Activated CD4-positive, alpha-beta T cell treated with anti-CD3 and anti-CD28 coated beads, Interleukin-10, Interleukin-2, amounts not matched to agents 100 ng/mL and 50 ng/mL, durations not matched to agents 16 hours and 8 hours (primary cell): Measurements from ENCODE around the gene CADM1.

ENCODE experiments used
- DNase-seq: peaks from one replicate; pipeline ENCODE4 v3.0.0-alpha.2; 2020

CADM1 gene

DNA sequence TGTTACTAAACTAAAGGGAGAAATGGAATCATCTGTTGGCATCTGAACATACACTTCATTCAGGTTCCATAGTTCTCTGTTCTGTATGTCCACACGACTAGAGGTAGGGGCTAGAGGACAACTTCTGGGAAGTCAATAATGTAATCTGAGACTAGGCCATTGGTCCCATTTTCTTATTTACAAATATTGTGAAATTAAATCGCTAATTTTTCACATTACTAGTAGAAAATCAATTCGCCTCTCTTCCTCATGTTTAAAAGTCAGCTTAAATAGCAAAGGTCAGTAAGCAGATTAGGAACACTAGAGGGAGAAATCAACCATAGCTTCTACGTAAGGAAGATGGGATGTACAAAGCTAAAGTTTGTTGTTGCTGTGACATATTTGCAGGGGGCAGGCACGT, 59.7 kb downstream of the CADM1 start:
- DNase-seq = no peak

DNA sequence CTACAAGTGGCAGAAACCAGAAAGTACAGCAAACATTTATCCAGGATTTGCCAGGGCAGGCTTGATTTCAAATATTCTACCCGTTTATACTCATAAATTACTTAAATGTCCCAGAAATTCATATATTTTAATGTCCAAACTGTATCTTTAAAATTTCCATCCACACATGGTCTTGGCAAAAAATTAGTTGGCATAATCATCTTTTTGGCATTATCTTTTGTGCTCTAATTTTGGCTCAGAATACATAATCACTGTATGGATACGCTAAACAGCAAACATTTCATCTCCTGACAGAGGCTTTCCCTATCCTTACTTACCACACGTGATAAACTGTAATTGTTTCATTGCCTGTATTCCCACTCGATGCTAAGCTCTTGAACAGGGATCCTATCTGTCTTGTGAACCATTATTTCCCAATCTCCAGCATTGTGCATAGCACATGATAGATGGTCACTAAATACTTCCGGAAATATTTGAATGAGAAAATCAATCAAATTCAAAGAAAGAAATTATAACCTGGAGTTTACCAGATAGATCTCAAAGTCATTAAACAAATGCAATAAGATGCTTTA, 64.2 kb downstream of the CADM1 start:
- no peak for DNase-seq

DNA sequence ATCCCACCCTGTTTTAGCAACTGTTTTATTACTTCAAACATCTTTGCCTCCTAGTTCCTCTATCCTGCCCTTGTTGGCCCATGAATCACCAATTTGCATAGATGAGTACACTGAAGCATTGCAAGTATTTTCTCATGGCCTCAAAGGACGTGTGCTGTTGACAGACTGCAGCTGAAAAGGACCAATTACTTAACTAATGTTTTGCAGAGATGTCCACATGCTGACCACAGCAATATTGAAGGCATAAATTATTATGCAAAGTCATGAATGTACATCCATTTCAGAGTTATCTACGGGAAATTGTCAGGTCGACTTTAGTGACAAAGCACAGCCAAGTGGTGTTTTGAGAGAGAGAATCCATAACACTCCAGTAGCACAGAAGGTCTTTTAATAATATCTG, 64.8 kb downstream of the CADM1 start:
- DNase-seq = no peak

DNA sequence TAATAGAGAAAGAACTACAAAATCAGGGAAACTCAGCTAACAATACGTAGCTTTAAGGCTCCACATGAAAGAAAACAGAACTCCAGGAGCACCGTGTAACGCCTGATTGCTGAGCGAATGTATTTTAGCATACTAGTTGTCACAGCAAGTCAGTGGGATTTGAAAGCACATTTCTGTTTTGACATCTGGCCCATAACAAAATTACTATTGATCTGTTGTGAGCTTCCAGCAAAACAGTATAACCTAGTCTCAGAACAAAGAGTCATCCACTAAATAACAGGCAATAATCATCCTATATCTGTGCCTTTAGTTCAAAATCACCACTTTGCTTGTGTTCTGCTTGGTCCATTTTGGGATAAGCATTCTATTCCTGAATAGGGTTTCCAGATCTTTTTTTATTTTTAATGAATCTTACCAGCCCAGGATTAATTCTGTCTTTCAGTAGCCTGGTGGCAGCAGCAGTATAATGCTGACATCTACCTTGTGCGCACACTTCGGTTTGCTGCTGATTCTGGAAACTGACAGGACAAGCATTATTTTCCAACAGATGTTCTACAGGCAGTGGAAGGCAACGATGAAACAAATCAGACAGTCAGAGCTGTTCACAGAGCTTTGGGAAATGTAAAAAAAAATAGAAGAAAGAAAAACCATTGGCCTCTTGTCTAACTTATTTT, 66.2 kb downstream of the CADM1 start:
- no peak for DNase-seq

DNA sequence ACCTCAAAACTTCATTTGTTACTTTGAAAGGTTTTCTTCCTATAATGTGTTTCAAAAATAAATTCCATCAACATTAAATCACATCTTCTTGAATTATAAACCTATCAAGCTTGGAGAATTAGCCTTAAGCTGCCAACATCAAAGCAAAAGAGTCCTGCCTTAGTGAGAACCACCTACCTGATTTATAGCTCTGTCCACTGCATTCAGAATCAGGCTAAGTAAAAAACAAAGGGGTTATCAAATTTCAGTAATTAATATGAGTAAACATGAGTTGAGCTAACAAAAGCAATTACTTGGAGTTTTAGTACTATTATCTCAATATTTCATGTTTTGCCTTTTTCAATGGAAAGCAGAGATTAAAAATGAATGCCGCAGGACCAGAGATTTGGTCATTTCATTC, 73.9 kb downstream of the CADM1 start:
- no peak for DNase-seq

DNA sequence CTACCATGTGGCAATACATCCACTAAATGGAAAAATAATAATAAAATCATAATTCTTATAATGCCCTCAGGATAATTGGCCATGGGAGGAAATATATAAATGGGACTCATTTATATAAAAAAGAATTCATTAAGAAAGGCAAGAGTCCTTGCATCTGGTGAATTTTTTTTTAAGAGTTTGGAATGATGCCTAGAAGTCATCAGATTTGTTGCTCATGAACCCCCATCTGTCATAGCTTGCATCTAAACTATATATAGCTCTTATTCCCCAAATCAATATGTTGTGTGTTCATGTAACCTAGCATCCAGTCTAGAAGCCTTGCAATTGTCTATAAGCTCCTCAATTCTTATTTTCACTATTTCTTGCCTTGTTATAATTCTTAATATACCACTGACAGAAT, 75.9 kb downstream of the CADM1 start:
- no peak for DNase-seq

DNA sequence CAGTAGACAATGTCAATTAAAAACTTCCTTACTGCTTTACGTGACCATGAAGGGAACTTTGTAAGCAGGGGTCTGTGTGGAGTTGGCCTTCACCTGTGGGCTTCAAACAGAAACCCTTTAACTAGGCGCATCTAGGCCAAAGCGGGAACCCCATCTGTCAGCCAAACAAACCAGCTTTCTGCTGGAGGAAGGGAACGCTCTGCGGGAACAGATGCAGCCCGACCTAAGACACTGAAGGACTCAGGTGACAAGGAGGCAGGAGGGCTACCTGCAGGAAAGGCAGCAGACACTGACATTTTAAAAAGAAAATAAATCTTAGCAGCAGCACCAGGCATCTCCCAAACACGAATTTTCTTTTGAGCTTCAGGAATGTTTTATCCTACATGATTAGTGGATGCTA, 78.4 kb downstream of the CADM1 start:
- no peak for DNase-seq

DNA sequence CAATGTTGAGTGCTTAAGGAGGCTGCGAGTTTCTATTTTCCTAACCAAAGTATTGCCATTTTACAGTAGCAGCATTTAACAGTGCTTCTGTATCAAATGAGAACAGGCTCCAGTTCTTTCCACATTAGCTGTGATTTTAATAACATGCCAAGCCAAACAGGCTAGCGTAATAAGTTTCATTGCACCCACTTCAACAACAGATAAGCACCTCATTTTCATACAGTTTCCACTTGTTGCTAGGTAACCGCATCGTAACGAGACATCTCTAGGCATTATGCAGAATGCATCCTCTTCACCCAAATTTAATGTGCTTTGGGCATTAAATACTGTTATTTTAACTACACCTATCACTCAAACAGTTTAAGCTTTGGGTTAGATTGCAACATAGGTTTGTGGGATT, 79.0 kb downstream of the CADM1 start:
- DNase-seq = no peak

DNA sequence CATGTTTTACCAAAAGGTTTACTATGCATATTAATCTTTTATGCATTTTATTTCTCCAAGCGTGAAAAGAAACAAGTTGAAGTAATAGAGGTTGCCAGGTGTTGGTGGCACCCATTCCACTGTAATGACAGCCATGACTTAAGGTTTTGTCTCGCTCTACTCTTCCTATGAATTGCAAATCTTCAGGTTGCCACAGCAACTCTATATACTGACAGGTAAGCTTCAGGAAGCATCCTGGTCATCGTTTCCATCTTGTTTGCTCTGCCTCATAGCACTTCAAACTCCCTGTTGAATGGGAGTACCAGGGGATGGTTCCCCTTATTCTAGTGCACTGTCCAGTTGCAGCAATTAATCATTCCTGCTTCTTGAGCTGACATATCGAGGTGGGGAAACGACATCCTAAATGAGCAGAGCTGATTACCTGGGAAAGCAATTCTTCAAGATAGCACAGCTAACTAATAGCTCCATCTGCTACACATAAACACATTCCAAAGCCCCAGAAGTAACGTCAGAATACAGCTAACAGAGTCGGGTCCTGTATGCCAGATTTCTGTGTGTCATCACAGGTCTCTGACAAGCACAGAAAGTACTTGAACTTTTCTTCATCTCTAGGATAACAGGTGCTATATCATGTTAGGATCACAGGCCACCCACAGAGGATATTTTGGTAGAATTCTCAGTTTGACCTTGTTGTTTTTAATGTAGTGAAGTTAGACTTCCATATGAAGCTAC, 80.3 kb downstream of the CADM1 start:
- DNase-seq = no peak

DNA sequence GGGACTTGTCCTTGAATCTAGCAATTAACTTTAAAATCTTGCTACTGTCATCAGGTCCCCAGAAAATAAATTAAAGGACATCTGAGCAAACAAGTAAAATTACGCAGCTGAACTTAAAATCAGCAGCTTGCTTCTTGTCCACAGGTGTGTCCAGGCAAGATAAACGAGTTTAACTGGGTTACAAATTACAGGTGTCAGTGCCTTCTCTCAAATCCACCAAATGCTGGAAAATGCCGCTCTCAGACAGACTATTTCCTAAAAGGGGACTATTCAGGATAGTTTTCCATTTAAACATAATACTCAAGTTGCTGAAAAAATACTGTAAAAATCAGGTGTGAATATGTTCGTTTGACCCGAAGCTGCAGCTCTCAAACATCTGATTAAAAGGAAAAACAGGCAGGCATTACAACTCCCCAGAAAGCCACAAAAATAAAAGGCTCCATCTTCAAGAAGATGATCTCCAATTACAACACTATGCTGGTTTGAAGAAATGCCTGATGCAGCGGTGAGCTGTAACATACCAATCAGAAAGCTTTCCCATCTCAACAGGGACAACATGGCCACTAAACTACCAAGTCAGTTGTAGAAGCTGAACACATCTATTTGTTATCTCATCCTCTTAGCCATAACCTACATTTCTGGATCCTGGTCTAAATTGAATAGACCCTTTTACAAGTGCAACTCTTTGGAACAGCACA, 82.1 kb downstream of the CADM1 start:
- DNase-seq = no peak

DNA sequence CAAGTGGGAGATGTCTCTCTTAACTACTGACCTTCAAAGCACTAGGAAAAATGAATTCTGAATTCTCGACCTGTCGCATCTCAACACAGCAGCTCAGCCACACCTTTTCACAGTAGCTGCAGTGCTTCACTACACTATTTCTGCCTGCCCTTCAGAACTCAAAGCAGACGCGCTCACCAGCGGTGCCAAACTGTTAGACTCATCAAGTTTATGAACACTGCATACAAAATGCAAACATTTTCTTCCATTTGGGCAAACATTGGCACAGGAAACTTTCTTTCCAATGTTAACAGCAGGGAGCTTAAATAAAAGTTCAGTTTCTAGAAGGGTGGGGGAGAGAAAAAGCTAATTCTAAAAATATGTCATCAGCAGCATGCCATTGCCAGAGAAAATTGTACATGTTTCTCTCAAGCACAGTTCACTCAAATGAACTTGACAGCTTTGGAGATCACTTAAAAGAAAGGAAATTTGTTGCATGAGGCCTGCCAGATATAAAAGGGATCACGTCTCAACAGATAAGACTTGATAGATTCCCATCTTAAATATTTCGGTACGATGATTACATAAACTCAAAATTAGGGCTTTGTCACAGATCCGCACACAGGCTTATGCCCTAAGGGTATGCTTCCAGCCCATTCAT, 82.7 kb downstream of the CADM1 start:
- DNase-seq = no peak

DNA sequence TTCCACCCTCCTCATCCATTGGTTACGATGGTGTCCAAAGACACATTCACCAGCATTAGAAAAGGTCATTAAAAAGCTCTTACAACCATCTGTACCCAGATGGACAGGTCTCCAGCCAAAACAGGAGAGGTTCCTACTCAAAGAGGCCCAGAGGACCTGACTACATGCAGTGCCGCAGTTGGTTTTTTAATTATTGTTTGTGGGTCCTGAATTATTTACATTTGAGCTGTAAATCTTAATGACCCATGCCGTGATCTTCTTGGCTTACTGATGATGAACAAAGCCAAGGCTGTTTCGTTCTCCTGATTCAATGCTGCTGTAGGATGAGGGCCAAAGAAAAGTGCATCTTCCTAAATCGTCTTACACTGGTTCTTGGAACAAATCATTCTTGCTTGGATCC, 83.7 kb downstream of the CADM1 start:
- DNase-seq = no peak

DNA sequence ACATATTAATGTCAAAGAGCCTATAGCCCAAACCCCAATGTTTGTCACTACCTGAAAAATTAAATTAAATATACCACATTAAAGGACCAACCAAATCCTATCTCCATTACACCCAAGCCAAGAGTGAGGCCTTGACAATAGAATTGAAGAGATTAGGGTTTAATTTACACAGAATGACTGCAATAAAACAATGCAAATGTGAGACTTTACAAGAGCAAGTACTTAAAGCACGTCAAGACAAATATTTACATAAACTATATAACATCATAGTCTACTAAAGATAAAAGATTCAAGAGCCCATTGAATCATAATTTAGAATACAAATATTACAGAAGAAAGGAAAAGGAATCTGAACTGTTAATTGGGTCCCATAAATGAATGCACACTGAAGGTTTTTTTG, 85.6 kb downstream of the CADM1 start:
- no peak for DNase-seq

DNA sequence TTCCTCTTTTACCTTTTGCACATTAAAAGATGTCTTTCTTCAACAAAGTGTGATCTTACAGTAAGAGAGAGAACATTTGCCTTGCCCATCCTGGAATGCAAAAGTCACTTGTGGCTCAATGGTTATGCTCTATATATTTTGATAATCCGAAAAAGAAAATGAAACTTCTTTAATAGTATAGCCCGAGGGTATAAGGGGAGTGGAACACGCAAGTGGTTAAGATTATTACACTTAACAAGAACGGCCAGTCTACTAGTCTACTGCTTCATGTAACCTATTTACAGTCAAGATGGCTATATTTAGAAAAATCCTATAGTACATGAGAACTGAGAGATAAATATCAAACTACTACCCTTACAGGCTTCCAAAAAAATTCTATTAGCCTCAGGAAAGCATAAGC, 86.1 kb downstream of the CADM1 start:
- DNase-seq = no peak

DNA sequence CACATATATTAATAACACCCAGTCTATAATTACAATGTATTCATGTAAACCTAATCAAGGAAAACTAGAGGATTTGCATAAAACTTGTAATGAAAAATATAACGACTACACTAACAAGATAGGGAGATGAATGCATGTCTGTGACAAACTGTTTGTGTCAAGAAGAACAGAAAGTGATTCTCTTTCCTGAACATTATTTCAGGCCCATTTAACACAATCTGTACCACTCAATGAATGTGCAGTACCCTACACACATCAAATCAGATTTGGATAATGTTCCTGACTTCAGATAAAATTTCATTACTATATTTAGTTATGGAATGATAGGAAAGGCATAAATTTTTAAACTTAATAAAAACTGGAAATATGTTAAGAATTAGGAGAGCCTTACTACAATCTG, 93.1 kb downstream of the CADM1 start:
- no peak for DNase-seq

DNA sequence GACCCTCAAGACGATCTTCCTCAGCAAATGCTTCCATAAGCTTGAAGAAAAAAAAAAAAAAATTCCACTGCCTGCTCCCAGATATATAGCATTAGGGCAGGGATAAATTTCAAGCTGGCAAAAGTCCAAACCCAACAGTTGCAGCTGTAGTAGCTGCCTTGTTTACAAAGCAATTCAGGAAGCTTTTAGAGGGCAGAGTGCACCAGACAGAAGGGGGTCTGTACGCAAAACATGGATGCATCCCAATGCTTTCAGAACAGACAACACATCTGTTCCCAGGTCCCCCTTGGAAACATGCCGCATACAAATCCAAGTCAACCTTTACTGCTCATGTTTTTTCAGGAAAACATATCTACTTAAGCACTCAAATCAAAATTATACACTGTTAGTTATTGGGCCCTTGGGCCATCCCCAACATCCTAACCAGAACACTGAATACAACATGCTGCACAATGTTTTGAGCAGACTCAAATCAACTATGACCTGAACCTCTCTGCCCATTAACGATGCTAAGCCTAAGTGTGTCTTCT, 94.5 kb downstream of the CADM1 start:
- no peak for DNase-seq

DNA sequence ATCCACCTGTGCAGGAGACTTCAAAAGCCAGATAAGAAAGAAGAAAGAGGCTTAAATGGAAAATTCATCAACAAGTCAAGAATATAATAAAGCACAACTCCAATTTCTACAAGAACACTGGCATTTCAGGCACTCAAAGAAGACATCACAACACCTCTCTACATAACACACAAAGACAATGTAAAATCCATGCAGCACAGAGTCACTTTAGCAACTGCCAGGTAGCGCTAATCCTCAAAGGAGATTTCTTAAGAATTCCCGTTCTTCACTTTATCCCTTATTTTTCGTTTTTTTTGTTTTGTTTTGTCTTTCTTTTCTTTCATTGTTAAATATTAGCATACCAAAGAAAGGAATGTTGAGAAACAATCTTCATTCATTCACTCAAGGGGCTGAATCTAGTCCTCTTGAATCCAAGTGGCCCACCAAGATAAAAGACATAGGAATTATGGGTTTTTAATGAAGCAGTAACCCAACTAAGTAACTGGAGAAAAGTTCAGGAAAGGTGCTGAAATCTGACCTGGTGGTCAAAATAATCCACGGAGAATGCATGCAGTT, 95.0 kb downstream of the CADM1 start:
- DNase-seq = no peak

DNA sequence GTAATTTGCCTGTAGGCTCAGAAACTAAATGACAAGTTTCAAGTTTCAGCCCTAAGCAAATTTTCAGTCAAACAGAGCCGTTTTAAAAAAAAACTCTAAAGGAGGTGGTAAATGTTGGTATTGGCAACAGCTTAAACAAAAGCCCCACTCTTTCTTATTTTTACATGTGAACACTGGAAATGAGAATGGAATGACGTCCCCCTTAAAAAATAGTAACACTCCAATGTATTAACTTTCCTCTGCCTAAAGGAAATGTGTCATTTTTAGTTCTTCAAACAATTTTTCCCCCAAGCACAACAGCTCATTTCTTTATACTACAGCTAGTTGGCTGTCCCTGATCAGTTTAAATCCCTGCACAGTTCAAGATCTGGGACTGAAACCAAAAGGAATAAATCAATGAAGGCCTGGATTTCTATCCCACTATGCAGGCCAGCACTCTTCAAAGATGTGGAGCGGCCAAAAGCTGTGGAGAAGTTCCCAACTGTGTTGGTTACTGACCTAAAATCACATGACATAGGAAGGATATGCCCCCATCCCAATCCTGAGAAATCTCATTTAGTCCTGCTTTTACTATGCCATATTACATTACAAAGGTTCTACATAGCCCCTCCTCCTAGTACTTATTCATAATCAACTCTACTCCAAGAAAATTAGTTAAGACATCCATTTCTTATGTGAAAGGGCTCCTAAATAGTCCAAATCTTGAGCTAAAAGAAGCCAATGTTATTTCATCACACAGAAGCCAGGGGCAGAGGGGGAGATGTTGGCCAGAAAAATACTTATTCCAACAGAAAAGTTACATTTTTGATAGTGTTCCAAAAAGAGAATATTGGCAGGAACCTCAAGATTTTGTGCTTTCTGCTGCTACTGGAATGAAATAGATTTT, 95.9 kb downstream of the CADM1 start:
- no peak for DNase-seq

DNA sequence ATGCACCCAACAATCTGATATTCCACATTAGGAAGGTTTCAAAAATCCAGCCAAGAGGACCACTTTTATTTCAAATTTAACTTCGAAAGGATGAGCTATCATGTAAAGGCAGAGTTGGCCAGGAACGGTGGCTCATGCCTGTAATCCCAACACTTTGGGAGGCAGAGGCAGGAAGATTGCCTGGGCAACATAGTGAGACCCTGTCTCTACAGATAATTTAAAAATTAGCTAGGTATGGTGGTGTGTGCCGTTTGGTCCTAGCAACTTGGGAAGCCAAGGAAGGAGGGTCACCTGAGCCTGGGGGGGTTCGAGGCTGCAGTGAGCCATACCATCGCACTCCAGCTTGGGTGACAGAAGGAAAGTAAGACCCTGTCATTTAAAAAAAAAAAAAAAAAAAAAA, 96.7 kb downstream of the CADM1 start:
- no peak for DNase-seq

DNA sequence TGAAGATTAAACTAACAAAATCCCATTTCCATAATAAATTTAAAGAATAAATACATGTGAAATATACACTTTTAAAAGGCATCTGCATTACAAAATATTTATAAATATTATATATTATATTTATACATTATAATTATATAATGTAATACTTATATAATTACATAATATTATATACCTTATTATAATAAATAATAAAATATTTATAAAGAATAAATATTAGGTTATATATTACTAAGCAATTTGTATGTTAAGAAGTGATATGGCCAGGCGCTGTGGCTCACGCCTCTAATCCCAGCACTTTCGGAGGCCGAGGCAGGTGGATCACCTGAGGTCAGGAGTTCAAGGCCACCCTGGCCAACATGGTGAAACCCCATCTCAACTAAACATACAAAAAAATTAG, 97.8 kb downstream of the CADM1 start:
- no peak for DNase-seq

DNA sequence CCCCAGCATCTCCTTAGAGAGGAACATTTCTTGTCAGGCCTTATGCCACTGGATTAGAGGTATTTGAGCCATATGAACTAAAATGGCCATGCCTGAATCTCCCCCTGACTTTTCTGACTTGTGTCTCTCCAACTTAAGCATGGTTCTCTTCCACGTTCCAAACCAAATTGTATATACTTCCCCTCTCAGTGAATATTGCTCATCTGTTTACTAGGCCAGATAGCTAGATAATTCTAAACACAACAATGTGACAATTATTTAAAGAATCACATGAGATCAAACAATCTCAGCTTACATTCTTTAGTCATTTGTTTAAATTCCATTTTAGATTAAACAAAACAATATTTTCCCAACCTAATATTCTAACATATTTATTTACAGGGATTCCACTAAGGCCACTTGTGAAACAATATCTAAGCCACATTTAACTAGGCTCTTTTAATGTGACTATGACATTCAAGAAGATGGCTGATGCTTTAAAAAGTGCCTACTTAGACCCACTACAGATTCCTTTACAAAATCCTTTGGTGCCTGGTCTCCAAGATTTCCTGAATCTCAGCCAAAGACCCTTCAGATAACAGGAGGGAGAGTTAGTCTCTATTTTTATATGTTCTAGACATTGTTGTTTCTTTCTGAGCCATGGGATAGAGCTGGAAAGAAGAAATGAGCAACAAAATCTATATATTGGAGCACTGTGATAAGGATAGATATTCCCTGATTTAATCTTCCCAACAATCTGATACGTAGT, 105.7 kb downstream of the CADM1 start:
- no peak for DNase-seq
